Gastrocnemius medialis (tissue), 4 donors: ENCODE measurements around the gene PDE4B. TPM values are rescaled to one million over a fixed set of nuclear protein-coding genes. Genes with fewer than 3 reads are reported as not detected.
"Not testable (repeated sequence)": the region's sequence is repeated elsewhere in the genome, so short reads cannot be mapped to it uniquely, and the experiment has no call there.

Experiments
- ATAC-seq, 2 donors: fragments of 150-250 bp; one replicate each; pipeline ENCODE4 v1.9.1; 2016
- DNase-seq, 2 donors: peaks; one replicate each; pipeline ENCODE4 v3.0.0-alpha.2; 2019
- H3K27ac ChIP-seq, 4 donors: fragments of 200-600 bp; sonication (generic); 1 replicate in 1 of 4; 2 replicates in 3 of 4; pipeline ENCODE4 v1.5.1; 2016 to 2018; ENCODE audit warnings: mild to moderate bottlenecking in 2 of 4, moderate library complexity in 1 of 4
- H3K27me3 ChIP-seq, 3 donors: fragments of 200-600 bp; sonication (generic) in 2 of 3; 1 replicate in 1 of 3; 2 replicates in 2 of 3; pipeline versions ENCODE4 v1.5.1 to v1.6.0; 2016 to 2019; ENCODE audit warnings: mild to moderate bottlenecking in 1 of 3, moderate library complexity in 1 of 3
- H3K36me3 ChIP-seq, 2 donors: fragments of 200-600 bp; sonication (generic) in 1 of 2; one replicate each; pipeline ENCODE4 v1.5.1; 2017 to 2018
- H3K4me1 ChIP-seq, 2 donors: fragments of 200-600 bp; sonication (generic) in 1 of 2; one replicate each; pipeline ENCODE4 v1.5.1; 2016 to 2017; ENCODE audit warnings: mild to moderate bottlenecking in 2 of 2
- H3K4me3 ChIP-seq, 4 donors: fragments of 200-600 bp; sonication (generic) in 3 of 4; 1 replicate in 1 of 4; 2 replicates in 3 of 4; pipeline ENCODE4 v1.5.1; 2016 to 2019; ENCODE audit warnings: mild to moderate bottlenecking in 2 of 4
- H3K9me3 ChIP-seq, 3 donors: fragments of 200-600 bp; sonication (generic) in 2 of 3; 1 replicate in 1 of 3; 2 replicates in 2 of 3; pipeline ENCODE4 v1.5.1; 2016 to 2019
- POLR2A ChIP-seq, 2 donors: fragments of 450-650 bp; IDR thresholded peaks; one replicate each; pipeline ENCODE4 v1.6.1; 2017; ENCODE audit warnings: antibody characterized with exemption in 2 of 2, mild to moderate bottlenecking in 2 of 2, moderate library complexity in 2 of 2
- in situ Hi-C, 4 donors: fragments of 200-750 bp; cut with MboI; loops; one replicate each; pipeline versions ENCODE4 v1.15.0 to v1.8.0; 2017; ENCODE audit warnings: low sequenced_read_pairs in 4 of 4
- intact Hi-C: fragments of 100-400 bp; cut with DNase I; formaldehyde crosslinking; loops from one replicate; pipeline ENCODE4 v1.15.1; 2023; ENCODE audit warnings: low total_unique reads
- total RNA-seq, 4 donors: library from RNA; depleted of rRNA; stranded (reverse); fragments of >200 nt; gene quantifications; one replicate each; pipeline versions ENCODE4 v1.1.0 to v1.2.3, GENCODE V29; 2016
- TF ChIP-seq, protein P1 (sequence below), 5 experiments: fragments of 450-650 bp in 3 of 5; fragments of 200-600 bp in 2 of 5; sonication (generic) in 2 of 5; IDR thresholded peaks in 4 of 5; conservative IDR thresholded peaks in 1 of 5; 1 replicate in 4 of 5; 2 replicates in 1 of 5; pipeline ENCODE4 v1.5.1; 2016 to 2019; ENCODE audit warnings: antibody characterized with exemption in 5 of 5, mild to moderate bottlenecking in 3 of 5, moderate library complexity in 3 of 5

PDE4B gene
- total RNA-seq, 4 donors from 2014 or later = 4.5 to 8.5 (median 7.9) TPM

DNA sequence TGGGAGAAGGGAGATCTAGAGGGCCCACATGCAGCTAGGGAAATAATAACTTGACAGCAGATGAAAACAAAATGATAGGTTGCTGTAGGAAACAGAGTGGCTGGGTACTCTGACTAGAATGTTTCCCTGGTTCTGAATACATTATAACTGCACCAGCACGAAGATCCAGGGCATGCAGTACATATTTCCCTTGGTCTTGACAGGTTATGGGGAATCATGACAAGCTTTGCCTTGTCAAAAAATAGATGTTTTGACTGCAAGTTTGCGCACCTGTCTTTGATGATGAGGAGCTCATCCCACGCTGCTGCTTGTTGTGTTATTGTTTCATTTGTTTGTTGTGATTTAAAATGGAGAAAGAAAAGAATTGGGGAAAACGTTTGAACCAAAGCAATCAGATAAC, 292.9 kb downstream of the PDE4B start:
- in situ Hi-C loops = no loop called here
- ATAC-seq (no peak), DNase-seq (no peak)
- TF ChIP-seq POLR2A (IDR thresholded peaks at IDR 0.05) = no peak
- TF ChIP-seq, protein P1, sequence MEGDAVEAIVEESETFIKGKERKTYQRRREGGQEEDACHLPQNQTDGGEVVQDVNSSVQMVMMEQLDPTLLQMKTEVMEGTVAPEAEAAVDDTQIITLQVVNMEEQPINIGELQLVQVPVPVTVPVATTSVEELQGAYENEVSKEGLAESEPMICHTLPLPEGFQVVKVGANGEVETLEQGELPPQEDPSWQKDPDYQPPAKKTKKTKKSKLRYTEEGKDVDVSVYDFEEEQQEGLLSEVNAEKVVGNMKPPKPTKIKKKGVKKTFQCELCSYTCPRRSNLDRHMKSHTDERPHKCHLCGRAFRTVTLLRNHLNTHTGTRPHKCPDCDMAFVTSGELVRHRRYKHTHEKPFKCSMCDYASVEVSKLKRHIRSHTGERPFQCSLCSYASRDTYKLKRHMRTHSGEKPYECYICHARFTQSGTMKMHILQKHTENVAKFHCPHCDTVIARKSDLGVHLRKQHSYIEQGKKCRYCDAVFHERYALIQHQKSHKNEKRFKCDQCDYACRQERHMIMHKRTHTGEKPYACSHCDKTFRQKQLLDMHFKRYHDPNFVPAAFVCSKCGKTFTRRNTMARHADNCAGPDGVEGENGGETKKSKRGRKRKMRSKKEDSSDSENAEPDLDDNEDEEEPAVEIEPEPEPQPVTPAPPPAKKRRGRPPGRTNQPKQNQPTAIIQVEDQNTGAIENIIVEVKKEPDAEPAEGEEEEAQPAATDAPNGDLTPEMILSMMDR (IDR thresholded peaks at IDR 0.05 in 4 of 5, conservative IDR thresholded peaks at IDR 0.05 in 1 of 5) = no peak
- Histone ChIP-seq H3K27ac (no peak overlapping the region), H3K4me3 (no peak overlapping the region), H3K36me3 (no peaks in the 10 kb centered on the region), H3K9me3 (no peaks in the 10 kb centered on the region), H3K27me3 (no peaks in the 10 kb centered on the region), H3K4me1 (no peaks in the 10 kb centered on the region)
- intact Hi-C loops = no loop called here

DNA sequence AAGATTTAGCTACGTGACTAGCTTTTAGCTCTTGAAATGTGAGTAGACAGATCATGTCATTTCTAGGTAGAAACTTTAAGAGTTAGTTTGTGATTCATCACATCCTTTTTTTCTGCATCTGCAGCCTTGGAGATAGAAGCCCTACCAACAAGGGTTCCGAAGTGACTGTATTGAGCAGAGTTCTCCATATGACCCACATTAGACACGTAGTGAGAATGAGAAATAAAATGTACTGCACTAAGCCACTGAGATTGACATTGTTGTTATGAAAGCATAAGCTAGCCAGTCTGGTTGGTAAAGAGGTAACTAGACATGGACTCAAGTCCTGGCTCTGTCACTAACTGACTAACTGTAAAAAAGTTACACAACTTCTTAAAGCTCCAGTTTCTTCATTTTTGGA, 296.1 kb downstream of the PDE4B start:
- Histone ChIP-seq H3K4me3 (no peak overlapping the region), H3K36me3 (no peaks in the 10 kb centered on the region), H3K27me3 (no peaks in the 10 kb centered on the region), H3K27ac (no peak overlapping the region), H3K9me3 (no peaks in the 10 kb centered on the region), H3K4me1 (no peaks in the 10 kb centered on the region)
- intact Hi-C loops = no loop called here
- ATAC-seq = no peak
- in situ Hi-C loops = no loop called here
- TF ChIP-seq POLR2A (IDR thresholded peaks at IDR 0.05) = no peak
- TF ChIP-seq, protein P1 (IDR thresholded peaks at IDR 0.05 in 4 of 5, conservative IDR thresholded peaks at IDR 0.05 in 1 of 5) = no peak
- no peak for DNase-seq

DNA sequence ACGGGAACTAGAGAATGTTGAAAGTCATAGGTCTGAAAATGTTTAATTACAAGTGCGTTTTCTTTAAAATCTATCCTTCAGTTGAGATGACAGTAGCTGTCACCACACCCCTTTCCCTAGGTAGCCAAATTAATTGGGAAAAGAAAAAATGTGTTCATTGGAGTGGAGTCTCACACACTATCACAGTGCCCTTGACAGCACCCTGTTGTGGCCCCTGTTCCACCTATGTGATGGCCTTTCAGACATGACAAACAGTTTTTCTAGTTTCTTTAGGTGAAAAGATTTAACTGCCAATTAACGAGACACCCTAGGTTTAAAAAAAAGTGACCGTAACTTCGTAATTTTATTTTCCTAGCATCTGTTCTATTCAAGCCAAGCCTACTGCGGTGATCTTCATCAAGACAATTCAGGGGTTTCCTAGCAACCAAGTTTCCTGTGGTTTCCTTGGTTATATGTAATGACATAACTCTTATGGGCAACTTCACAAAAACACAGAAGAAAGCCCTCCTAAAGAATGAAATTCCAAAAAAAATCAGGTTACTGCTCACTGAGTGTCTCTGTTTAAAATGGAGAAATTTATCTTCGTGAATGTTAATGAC, 298.3 kb downstream of the PDE4B start:
- in situ Hi-C loops = no loop called here
- no peaks in the 10 kb centered on the region for H3K9me3 ChIP-seq
- ATAC-seq (no peak), DNase-seq (no peak)
- intact Hi-C loops = no loop called here
- TF ChIP-seq POLR2A (IDR thresholded peaks at IDR 0.05) = no peak
- TF ChIP-seq, protein P1 (IDR thresholded peaks at IDR 0.05 in 4 of 5, conservative IDR thresholded peaks at IDR 0.05 in 1 of 5) = no peak
- no peak overlapping the region for H3K4me3 ChIP-seq
- no peak overlapping the region for H3K27ac ChIP-seq
- no peaks in the 10 kb centered on the region for H3K36me3 ChIP-seq
- no peaks in the 10 kb centered on the region for H3K4me1 ChIP-seq
- H3K27me3 ChIP-seq = no peaks in the 10 kb centered on the region

DNA sequence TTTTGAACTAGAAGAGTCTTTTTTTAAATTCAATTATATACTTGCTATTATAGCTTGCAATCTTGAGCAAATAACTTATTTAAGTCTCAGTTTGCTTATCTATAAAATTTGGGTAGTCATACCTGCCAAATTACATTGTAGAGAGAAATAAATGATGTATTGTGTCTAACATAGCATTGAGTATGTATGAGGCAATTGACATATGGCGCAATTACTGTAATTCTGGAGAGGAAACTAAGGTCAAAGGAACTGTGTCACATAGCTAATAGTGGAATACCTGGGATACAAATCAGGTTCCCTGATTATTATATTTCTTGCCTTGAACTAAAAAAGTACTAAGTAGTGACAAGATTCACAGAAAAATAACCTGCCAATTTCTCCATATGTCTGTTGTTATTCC, 302.5 kb downstream of the PDE4B start:
- TF ChIP-seq, protein P1 (IDR thresholded peaks at IDR 0.05 in 4 of 5, conservative IDR thresholded peaks at IDR 0.05 in 1 of 5) = no peak
- TF ChIP-seq POLR2A (IDR thresholded peaks at IDR 0.05) = no peak
- no peak overlapping the region for H3K4me3 ChIP-seq
- no peaks in the 10 kb centered on the region for H3K4me1 ChIP-seq
- H3K36me3 ChIP-seq = no peaks in the 10 kb centered on the region
- H3K27ac ChIP-seq = no peak overlapping the region
- no peaks in the 10 kb centered on the region for H3K9me3 ChIP-seq
- intact Hi-C loops = no loop called here
- DNase-seq (no peak), ATAC-seq (no peak)
- in situ Hi-C loops = no loop called here
- no peaks in the 10 kb centered on the region for H3K27me3 ChIP-seq

DNA sequence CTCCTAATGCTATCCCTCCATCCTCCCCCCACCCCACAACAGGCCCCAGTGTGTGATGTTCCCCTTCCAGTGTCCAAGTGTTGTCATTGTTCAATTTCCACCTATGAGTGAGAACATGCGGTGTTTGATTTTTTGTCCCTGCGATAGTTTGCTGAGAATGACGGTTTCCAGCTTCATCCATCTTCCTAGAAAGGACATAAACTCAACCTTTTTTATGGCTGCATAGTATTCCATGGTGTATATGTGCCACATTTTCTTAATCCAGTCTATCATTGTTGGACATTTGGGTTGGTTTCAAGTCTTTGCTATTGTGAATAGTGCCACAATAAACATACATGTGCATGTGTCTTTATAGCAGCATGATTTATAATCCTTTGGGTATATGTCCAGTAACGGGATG, 308.3 kb downstream of the PDE4B start:
- in situ Hi-C loops, H3K27ac ChIP-seq, H3K9me3 ChIP-seq, H3K27me3 ChIP-seq, ATAC-seq, intact Hi-C loops, H3K4me3 ChIP-seq, H3K36me3 ChIP-seq, H3K4me1 ChIP-seq, DNase-seq: not testable (repeated sequence)

DNA sequence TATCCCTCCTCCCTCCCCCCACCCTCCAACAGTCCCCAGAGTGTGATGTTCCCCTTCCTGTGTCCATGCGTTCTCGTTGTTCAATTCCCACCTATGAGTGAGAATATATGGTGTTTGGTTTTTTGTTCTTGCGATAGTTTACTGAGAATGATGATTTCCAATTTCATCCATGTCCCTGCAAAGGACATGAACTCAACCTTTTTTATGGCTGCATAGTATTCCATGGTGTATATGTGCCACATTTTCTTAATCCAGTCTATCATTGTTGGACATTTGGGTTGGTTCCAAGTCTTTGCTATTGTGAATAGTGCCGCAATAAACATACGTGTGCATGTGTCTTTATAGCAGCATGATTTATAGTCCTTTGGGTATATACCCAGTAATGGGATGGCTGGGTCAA, 311.4 kb downstream of the PDE4B start:
- DNase-seq, in situ Hi-C loops, intact Hi-C loops, ATAC-seq, H3K36me3 ChIP-seq, H3K27me3 ChIP-seq, H3K27ac ChIP-seq, H3K4me1 ChIP-seq, H3K9me3 ChIP-seq, H3K4me3 ChIP-seq: not testable (repeated sequence)
